GM12865 (cell line): ENCODE results near the gene RABGAP1.

Experiments used
- DNase-seq: peaks from one replicate; pipeline ENCODE4 v3.0.0; 2010; ENCODE audit warnings: low read depth
- H3K4me3 ChIP-seq: 2 replicates; pipeline ENCODE4 v1.5.1; 2011; ENCODE audit warnings: mild to moderate bottlenecking, low read depth, low read length, control low read depth
- TF ChIP-seq, protein P1 (sequence below): IDR thresholded peaks from 2 replicates; pipeline ENCODE4 v1.5.1; 2011; ENCODE audit warnings: low read length, control low read depth, low read depth, inconsistent platforms; ENCODE audit not compliant: insufficient read depth; ENCODE audit errors: missing control alignments

The RABGAP1 gene

DNA sequence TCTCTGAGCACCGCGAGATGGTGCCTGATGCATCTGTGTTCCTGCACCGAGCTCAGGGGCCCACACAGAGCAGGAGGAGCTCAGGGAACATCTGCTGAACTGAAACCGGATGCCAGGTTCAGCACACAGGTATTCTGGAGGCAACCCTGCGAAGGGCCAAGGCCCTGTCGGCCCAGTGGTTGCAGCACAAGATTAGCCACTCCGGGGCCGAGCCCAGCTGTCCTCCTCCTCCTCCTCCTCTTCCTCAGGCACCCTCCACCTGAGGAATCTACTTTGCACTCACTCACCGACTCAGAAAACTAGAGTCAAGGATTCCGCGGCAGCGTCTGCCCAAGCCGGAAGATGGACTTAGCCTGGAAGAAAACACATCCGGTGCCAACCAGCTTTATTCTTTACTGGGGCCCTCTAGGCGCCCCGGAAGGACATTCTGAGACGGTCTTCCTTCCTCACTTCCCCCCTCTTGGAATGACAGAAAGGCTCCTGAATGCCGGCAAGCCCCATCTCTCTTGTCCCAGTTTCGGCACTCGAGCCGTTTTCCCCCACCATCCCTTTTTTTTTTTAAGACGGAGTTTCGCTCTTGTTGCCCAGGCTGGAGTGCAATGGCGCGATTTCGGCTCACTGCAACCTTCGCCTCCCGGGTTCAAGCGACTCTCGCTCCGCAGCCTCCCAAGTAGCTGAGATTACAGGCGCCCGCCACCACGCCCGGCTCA, 27.7 kb upstream of the RABGAP1 start, which contains the start of gene ZBTB6:
TSS of gene ZBTB6 (minus strand) at position 360 of the 710 bp plus-strand sequence. CDS start 1,251 bp downstream, outside the sequence.
- TF ChIP-seq, protein P1, sequence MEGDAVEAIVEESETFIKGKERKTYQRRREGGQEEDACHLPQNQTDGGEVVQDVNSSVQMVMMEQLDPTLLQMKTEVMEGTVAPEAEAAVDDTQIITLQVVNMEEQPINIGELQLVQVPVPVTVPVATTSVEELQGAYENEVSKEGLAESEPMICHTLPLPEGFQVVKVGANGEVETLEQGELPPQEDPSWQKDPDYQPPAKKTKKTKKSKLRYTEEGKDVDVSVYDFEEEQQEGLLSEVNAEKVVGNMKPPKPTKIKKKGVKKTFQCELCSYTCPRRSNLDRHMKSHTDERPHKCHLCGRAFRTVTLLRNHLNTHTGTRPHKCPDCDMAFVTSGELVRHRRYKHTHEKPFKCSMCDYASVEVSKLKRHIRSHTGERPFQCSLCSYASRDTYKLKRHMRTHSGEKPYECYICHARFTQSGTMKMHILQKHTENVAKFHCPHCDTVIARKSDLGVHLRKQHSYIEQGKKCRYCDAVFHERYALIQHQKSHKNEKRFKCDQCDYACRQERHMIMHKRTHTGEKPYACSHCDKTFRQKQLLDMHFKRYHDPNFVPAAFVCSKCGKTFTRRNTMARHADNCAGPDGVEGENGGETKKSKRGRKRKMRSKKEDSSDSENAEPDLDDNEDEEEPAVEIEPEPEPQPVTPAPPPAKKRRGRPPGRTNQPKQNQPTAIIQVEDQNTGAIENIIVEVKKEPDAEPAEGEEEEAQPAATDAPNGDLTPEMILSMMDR = no peak
- peak; percentile 96 for DNase-seq
- peak within 1 kb of the TSS; percentile 94 for H3K4me3 ChIP-seq

DNA sequence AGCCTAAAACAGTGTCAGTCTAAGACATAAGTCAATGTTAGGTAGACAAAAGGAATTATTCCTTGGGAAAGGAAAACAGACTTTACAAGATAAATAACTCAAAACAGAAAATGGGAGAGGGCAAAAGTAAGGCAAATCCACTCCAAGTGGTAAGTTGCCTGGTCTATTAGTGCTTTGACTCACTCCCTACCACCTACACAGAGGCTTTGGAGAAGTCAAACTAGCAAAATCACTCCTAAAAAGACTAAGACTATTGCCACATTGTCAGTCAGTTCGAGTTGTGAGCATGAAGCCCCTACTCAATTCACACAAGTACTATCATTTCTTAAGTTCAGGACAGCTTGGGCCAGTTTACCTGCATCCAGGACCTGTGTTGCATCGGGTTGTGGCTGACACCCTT, 22.5 kb upstream of the RABGAP1 start:
- DNase-seq = no peak
- H3K4me3 ChIP-seq = no peak overlapping the region
- TF ChIP-seq, protein P1 = no peak

DNA sequence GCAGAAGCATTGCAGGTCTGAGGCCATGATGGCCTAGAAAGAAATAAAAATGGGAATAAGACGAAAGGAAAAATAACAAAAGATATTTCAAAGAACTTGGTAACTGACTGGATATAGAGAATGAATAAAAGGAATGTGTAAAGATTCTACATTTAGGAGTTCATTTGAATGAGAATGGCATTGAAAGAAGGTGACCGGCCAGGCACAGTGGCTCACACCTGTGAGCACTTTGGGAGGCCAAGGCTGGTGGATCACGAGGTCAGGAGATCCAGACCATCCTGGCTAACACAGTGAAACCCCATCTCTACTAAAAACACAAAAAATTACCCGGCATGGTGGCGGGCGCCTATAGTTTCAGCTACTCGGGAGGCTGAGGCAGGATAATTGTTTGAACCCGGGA, 18.1 kb upstream of the RABGAP1 start:
- TF ChIP-seq, protein P1 = no peak
- no peak for DNase-seq
- no peak overlapping the region for H3K4me3 ChIP-seq

DNA sequence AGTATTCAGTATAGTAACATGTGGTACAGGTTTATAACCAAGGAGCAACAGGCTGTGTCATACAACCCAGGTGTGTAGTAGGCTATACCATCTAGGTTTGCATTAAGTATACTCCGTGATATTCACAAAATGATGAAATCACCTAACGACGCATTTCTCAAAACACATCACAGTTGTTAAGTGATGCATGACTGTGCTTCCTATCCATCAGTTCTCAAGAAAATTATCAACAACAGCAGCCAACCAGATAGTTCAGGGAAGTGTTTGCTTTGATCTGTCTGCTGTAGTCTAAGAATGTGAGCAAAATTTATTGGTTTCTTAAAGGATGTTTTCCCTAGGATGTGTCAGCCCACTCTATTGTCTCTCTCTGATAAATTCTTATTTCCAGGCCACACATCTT, 16.9 kb upstream of the RABGAP1 start:
- H3K4me3 ChIP-seq = no peak overlapping the region
- DNase-seq = no peak
- TF ChIP-seq, protein P1 = no peak

DNA sequence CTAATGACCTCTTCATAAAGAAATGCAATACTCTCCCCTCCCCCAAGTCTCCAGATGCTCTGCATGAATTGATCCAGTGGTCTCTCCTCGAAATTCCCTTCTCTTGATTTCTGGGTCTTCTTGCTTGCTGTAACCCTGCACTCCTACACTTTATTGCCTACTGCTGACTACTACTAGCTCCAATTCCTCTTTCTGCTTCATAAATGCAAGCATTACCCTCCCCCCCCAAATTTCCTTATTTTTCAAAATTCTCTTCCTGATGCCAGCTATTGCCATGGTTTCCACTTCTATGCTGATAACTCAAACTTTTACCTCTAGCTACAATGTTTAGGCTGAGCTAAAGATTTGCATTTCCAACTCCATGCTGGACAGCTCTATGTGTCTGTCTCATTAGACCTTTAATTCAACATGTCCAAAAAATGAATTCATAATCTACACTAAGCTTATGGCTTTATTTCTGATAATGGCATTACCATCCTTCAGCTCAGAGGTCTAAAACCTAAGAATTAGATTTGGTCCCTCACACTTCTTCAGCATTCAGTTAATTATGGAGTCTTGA, 10.9 kb upstream of the RABGAP1 start:
- peak overlapping the region; percentile 99; the same call in 1 of the 2 replicates for H3K4me3 ChIP-seq
- DNase-seq = no peak

DNA sequence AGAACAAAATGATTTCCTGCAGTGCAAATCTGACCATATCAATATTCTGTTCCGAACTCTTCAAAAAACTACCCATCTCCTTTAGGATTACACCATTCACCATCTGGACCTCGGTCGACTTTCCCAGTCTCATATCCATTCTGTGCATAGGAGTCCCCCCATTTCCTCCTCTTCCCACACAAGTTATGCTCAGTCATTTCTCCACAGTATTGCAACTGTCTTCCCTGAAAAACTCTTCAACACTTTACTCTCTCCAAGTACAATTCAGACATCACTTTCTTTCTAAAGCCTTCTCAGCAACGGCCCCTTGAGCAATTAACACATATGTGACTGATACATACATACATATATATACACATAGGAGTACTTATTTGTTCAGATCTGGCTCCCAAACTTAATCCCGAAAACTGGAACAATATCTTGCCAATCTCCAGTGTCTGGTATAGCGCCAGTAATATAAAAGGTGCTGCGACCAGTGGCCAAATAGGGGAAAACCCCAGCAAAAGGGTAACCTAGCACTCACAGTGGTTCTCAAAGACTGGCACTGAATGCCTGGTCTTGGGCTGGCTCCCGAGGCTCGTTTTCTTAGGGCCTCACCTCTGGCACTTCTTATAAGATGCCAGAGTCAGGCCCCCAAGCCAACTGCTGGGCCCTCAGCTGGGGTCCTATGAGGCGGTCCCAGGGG, 10.1 kb upstream of the RABGAP1 start:
- DNase-seq = no peak
- H3K4me3 ChIP-seq = peak overlapping the region; percentile 99
- TF ChIP-seq, protein P1 = no peak

More for the DNA sequence above, 10.9 kb upstream of the RABGAP1 start:
- TF ChIP-seq, protein P1 = no peak
